MM.1S (cell line): ENCODE data around the gene CNTNAP2.

Experiments used
- EZH2 ChIP-seq: fragments of 300-600 bp; sonication (generic); optimal IDR thresholded peaks from 2 replicates; pipeline ENCODE3; 2017; ENCODE audit warnings: low read depth, mild to moderate bottlenecking, antibody characterized with exemption, low read length, mixed read lengths
- TF ChIP-seq, protein P1 (sequence below): fragments of 300-600 bp; sonication (generic); IDR thresholded peaks from 2 replicates; pipeline ENCODE4 v1.5.1; 2016; ENCODE audit warnings: antibody characterized with exemption, low read length, mixed read lengths

GRCh38 chr7:147571436-147572185 is 1455.0 kb downstream of the CNTNAP2 start:
- TF ChIP-seq, protein P1, sequence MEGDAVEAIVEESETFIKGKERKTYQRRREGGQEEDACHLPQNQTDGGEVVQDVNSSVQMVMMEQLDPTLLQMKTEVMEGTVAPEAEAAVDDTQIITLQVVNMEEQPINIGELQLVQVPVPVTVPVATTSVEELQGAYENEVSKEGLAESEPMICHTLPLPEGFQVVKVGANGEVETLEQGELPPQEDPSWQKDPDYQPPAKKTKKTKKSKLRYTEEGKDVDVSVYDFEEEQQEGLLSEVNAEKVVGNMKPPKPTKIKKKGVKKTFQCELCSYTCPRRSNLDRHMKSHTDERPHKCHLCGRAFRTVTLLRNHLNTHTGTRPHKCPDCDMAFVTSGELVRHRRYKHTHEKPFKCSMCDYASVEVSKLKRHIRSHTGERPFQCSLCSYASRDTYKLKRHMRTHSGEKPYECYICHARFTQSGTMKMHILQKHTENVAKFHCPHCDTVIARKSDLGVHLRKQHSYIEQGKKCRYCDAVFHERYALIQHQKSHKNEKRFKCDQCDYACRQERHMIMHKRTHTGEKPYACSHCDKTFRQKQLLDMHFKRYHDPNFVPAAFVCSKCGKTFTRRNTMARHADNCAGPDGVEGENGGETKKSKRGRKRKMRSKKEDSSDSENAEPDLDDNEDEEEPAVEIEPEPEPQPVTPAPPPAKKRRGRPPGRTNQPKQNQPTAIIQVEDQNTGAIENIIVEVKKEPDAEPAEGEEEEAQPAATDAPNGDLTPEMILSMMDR: no peak
- no peak for TF ChIP-seq EZH2
